ENCODE data around the gene TJP1. TPM values are rescaled to one million over a fixed set of nuclear protein-coding genes. Genes with fewer than 3 reads are reported as not detected.

The TJP1 gene
- 122 and 184 TPM in 2 replicates for total RNA-seq

DNA sequence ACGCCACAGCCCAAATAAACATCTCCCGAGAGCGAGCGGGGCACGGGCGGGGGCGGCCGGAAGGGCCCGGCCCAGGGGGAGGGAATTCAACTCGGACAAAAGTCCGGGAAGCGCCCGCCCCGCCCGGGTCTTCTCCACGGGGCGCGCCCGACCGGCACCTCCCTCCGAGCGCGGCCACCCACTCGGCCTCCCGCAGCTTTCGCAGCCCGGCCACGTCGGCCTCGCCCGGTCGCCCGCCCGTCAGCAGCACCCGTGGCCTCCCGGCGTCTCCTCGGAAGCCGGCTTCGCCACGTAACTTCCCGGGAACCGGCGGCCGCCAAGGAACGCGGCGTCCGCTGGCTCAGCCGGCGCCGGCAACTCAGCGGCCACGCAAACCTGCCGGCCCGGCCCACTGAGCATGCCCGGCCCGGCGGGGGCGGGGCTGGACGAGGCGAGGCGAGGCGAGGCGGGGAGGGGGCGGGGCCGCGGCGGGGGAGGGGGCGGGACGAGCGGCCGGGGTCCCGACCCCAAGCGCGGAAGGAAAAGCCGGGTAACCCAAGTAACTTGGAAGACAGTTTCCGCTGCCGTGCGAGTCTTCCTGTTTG is at the start of gene TJP1:
TSS of gene TJP1 (minus strand) at position 369 of the 584 bp plus-strand sequence. CDS start 440 bp downstream, outside the sequence.
- peak; percentile 83 for DNase-seq

DNA sequence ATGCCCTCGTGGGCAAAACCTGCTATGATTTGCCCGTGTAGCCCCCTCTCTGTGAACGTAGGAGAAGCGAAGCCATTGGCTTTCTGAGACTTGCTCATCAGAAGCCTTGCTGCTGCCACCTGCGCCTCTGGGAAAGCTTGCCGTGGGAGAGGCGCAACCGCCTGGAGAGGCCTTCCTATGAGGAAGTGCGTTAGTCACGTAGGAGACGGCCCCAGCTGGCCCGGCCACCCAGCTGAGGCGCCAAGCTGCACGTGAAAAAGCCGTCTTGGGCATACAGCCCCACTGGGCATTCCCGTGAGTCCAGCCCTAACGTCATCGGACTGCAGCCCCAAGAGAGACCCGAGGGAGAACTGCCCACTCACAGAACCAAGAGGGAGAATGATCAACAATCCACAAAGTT is 49.1 kb upstream of the TJP1 start:
- peak; percentile 45 for DNase-seq

DNA sequence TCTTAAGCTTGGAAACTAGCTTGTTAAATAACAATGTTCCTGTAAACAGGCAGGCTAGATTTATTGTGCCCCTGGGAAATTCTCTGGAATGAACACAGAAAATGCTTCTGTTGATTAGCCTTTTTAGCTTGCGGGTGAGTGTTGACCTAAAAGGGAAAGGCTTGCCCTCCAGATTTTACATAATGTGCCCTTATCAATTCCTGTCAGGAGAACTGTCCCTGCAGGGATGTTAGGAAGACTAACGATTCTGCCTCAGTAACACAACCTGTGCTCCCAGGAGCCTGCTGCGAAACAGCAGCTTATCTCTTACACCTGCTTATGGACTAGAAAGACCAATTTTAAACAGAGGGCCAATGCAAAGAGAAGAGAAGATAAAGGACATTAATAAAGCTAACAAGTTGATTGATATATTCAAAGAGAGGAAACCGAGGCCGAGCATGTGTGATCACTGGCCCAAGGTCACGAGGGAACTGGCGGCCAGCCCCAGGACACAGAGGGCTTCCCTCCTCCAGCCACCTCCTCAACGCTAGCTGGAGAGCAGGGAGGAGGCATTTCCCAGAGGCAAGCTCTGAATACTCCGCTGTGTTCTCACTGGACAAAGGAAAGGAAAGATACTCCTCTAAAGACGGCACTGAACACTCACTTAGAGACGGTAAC is 48.4 kb upstream of the TJP1 start:
- DNase-seq = peak; percentile 48

DNA sequence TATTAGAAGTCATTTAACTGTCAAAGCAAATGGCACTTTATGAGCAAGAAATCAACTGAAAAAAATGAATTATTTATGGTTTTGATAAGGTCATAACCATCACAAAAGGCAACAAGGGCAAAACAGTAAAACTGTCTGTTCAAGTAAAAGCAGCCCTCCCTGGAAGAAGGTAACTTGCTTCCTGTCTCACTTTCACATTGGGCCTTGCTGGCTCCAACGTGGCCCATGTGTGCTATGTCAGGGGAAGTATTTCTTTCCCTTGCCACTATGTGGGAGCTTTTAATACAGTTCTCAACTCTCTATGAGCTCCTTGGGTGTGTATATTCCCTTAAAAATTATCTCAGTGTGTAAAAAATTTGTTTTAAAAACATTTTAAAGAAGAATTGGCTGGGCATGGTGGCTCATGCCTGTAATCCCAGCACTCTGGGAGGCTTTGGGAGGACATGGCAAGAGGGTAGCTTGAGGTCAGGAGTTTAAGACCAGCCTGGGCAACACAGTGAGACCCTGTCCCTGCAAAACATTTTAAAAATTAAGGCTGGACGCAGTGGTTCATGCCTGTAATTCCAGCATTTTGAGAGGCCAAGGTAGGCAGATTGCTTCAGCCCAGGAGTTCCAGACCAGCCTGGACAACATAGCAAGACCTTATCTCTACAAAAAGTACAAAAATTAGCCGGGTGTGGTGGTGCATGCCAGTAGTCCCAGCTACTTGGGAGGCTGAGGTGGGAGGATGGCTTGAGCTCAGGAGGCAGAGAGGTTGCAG is 45.2 kb upstream of the TJP1 start:
- DNase-seq = no peak

DNA sequence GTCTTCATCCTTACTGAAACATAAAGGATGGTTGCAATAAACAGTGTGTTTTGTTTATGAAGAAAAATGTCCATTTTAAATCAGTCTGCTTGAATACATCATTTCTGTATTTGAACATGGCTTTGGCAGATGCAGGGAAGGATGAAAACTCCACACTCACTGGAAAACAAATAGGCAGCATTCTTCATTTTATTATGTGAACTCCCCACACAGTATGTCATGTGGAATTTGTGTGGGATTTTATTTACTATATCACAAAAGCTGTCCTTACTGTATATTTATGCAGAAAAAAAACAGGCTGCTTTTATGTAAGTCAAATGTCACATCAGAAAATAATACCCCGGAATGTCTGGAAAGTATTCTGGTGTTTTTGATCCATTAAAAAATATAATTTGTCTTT is 44.1 kb upstream of the TJP1 start:
- DNase-seq = no peak

DNA sequence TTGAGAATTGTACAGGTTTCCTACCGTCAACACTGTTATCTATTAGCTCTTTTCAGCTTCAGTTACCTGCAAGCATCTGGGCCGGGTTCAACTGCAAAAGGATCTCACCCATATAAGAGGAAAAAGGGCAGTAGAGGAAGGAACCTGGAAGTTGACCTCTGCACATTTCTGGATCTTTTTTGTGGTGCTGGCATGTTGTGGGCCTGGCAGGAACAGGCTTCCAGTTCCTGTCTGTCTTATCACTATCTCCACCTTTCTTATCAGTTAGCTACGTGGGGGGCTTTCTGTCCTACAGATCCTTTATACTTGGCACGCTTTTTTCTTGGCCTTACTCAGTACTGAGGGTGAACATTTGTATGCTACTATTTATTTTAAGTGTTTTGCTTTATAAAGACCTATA is 42.2 kb upstream of the TJP1 start:
- DNase-seq = peak; percentile 52

DNA sequence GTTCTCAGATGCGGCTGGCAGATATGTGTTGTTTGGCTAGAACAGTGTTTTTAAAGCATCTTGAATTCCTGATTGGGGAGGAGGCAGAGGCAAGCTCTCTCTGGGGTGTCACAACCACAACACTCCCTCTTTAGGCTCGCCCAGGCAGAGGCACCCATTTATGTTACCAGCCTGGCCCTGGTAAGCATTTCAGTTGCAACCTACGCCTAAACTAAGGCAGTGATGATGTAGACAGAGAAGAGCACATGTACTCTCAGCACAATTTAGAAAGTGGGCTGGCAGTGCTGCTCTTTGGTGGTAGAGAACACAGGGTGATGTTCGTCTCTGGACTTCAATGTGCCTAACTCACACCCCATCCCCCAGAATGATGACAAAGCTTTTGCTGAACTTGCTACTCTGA is 41.2 kb upstream of the TJP1 start:
- no peak for DNase-seq

- no peak for DNase-seq
Measured at GRCh38 chr15:29862271-29862670, 40.0 kb upstream of the TJP1 start.

DNA sequence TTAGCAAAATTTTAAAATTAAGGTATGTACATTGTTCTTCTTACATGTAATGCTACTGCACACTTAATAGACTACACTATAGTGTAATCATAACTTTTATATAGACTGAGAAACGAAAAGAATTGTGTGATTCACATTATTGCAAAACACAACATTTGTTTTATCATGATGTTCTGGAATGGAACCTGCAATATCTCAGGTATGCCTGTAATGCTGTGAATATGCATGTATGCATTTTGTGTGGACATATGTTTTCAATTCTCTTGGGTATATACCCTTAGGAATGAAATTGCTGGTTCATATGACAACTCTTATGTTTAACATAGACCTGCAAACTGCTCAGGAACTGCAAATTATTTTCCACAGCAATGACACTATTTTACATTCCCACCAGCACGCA is 38.6 kb upstream of the TJP1 start:
- DNase-seq = no peak

DNA sequence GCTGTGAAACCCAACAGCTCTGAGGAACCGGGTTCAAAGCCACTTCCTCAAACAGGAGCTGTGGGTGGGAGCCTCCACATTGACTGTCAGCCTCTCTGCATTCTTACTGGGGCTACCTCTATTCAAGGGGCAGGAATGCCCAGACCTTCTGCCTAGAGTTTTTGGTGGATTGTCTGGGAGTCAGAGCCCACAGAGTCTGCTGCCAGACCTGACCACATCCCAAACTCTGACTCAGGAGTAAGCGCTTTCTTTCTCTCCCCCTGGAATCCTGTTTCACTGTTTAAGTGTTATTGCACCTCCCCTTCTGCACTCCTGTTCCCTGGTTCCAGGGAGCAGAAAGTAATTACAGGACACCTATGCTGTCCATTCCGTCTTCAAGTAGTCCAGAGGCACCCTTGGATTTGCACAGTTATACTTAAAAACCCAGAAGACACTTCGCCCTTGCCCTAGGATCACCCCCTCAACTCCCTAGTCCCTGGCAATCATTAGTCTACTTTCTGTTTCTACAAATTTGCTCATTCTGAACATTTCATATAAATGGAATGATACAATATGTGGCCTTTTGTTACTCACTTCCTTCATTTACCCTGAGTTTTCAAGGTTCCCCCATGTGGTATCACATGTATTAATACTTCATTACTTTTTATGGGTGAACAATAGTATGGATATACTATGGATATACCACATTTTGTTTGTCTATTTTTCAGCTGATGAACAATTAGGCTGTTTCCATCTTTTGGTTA is 37.9 kb upstream of the TJP1 start:
- DNase-seq = peak; percentile 7

DNA sequence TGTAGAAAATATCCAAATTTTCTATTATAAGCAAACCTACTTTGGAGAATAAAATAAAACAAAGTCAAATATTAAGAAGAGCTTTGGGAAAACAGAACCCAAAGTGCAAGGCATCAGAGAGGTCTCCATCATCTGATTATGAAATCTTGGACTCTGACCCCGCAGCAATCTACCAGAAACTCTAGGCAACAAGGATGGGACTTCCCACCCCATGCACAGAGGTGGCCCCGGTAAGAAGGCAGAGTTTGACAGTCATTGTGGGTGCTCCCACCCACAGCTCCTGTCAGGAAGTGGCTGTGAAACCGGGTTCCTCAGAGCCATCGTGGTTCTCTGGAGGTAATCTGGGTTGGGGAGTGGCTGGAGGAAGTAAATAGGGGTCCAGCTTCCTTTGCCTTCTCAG is 37.0 kb upstream of the TJP1 start:
- no peak for DNase-seq

DNA sequence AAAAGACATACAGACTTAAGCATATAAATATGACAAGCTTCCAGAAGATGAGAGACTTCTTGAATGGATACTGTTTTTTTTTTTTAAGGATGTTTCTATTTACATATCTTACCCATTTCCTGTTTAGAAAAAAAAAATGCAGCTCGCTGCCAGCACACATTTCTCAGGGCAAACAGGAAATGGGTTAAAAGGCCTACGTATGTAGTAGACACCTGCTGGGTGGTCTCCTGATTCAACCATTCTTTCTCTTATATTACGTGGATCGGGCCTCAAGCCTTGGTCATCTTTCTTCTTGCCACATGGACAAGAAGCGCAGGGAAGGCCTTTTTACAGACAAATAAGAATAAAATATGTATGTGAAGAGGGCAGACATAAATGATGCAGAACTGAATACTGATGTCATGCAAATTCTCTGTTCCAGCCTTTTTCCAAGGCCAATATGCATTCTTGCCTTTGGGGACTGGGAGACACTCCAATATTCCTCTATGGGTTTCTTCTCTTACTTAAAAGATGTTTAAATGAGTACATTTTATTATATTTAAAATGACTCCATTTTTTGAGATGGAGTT is 35.0 kb upstream of the TJP1 start:
- peak; percentile 20 for DNase-seq

GRCh38 chr15:29854413-29854812 is 32.1 kb upstream of the TJP1 start:
- no peak for DNase-seq

GRCh38 chr15:29853211-29853987 is 31.1 kb upstream of the TJP1 start:
- no peak for DNase-seq

DNA sequence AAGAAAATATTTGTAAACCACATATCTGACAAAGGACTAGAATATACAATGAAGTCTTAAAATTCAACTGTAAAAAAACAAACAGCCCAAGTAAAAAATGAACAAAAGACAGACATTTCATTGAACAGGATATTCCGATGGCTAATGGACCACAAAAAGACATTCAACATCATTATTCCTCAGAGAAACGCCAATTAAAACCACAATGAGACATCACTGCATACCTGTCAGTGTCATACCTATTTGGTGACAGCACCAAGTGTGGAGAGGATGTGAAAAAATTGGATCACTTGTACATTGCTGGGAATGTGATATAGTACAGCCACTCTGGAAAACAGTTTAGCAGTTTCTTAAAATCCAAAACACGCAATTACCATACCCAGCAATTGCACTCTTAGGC is 29.9 kb upstream of the TJP1 start:
- DNase-seq = no peak

DNA sequence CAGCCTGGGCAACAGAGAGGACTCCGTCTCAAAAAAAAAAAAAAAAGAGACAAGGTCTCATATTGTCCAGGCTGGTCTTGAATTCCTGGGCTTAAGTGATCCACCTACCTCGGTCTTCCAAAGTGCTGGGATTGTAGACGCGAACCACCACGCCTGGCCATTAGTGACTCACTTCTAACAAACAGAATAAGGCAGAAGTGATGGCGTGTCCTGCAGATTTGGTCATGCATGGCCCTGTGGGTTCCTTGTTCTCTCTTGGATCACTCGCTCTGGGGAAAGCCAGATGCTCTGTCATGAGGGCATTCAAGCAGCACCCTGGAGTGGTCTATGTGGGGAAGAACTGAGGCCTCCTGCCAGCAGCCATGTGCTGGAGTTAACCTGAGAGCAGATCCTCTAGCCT is 27.4 kb upstream of the TJP1 start:
- no peak for DNase-seq

DNA sequence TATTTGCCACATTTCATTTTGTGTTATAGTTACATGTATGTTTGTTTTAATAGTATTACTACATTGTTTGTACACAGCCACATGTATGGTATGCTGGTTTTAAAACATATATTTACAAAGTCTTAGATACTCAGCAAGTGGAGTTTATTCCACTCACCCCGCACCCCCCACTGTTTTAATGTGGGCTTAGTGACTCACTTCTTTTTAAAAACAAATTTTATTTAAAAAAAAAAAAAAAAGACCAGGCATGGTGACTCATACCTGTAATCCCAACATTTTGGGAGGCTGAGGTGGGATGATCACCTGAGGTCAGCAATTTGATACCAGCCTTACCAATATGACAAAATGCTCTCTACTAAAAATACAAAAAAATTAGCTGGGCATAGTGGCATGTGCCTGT is 26.9 kb upstream of the TJP1 start:
- DNase-seq = no peak

DNA sequence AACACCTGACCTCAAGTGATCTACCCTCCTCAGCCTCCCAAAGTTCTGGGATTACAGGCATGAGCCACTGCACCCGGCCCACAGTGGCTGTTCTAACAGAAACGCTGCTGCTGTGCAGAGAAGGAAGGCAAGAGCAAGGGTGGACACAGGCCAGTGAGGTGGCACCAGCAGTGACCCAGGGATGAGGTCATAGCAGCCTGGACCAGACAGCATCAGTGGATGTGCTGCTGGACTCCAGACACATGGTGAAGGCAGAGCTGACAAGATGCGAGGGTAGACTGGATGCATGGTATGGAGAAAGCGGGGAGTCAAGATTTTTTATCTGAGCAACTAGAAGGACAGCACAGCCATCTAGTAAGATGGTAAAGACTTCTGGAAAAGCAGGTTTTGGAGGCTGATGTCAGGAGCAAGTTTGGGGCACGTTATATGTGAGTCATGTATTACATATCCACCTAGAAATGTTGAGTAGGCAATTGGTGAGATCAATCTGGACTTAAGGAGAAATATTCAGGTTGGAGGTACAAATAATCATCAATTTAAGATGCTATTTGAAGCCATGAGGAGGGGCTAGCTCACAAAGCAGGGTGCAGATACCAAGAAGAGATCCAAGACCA is 22.1 kb upstream of the TJP1 start:
- DNase-seq = no peak

GRCh38 chr15:29842290-29842689 is 20.0 kb upstream of the TJP1 start:
- no peak for DNase-seq

- DNase-seq = peak; percentile 12
Measured at GRCh38 chr15:29840926-29841325, 18.7 kb upstream of the TJP1 start.

DNA sequence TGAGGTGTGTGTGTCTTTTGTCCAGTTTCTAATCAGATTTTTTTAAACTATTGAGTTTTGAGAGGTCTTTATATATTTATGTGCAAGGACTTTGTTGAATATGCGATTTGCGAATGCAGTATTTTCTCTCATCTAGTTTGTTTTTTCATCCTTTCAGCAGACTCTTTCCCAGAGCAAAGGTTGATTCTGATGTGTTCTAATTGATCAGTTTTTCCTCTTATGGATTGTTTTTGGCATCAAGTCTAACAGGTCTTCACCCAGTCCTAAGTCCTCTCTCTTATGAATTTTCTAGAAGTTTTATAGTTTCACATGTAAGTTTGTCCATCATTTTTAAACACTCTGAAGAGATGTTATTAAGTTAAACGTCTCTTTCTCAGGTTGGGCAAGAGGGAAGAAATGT is 17.8 kb upstream of the TJP1 start:
- no peak for DNase-seq

Data from dermis blood vessel endothelial cell (primary cell).